GM21447 (cell line): ENCODE results near the gene AGMO.

Experiments
- ATAC-seq: cut with Tn5 transposase; IDR thresholded peaks from one replicate; pipeline ENCODE4 v1.9.1; 2021; ENCODE audit not compliant: unreplicated experiment

AGMO gene

GRCh38 chr7:15504351-15504750 lies 57.5 kb downstream of the AGMO start:
- ATAC-seq, result no peak

DNA sequence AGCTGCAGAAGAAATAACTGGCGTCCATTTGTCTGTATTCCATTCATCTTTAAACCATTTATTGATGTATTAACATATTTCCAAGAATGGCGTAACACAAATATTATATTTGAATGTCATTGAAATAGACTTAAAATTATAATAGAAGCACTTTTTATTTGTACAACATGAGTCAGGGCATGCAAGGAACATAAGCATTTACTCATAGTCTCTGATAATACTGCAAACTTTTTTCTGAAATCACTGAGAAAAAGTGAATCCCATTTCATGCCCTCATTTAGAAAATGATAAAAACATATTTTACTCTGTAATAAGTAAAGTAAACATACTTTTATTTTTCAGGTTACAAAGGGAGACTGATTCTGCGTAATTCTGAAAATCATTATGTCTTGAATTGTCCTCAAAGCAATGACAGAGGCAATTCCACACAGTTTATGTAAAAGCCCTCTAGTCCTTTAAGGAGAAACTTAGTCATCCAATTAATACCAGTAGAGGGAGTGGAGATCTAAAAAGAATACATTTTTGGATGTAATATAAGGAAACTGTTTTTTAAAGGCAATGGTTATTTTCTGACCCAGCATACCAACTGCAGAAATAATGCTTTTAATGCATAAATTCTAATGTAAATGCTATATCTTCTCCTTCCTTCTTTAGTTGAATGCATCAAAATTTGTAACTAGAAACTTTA lies 58.1 kb downstream of the AGMO start:
- ATAC-seq, result no peak

DNA sequence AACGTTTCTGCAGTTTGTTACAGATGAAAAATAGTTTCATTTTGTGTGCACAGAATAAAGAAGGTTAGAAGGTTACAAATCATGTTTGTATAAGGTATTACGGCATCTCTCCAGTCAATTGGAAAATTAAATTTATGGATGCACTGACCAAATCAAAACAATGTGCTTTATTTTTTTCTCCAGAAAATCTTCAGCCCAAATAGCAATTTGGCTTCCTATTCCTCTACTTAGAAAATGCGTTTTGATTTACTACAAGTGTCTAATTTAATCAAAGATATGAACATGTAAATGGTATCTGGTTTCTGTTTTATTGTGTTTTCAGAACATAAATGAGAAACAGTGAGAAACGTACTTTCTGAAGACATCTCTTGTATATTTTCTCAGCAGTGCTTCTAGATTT lies 63.4 kb downstream of the AGMO start:
- no peak for ATAC-seq

DNA sequence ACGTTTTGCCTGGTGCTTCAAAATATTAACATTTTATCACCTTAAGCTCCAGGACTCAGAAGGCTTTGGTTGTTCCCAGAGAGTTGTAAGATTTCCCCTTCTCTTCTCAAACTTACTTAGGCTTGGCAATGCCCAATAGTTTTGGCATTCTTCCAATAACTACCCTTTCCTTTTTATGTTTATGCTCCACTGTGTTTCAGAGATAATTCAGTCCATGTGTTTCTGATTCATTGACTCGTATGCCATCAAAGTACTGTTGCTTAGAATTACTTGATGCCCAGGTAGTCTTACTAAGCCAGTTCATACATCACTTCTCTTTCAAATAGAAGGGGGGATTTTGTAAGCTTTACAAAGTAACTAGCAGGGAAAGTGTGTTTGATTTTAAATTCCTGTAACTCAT lies 66.6 kb downstream of the AGMO start:
- ATAC-seq, result no peak

DNA sequence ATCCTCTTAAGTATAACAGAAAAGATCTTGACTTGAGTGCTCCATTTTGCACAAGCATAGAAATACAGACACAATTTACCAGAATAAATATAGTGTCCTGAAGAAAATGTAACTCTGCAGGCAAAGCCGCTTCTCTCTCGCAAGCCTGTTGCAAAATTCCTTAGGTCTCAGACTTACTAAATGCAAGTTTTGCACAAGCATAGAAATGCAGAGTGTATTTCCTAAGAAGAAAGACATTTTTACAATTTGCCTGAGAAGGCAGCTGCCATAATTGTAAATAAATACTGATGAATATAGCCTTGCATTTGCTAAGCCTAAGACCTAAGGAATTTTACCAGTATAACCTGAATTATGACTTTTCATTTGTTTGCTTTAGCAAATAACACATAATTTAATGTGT lies 67.1 kb downstream of the AGMO start:
- ATAC-seq, result no peak

DNA sequence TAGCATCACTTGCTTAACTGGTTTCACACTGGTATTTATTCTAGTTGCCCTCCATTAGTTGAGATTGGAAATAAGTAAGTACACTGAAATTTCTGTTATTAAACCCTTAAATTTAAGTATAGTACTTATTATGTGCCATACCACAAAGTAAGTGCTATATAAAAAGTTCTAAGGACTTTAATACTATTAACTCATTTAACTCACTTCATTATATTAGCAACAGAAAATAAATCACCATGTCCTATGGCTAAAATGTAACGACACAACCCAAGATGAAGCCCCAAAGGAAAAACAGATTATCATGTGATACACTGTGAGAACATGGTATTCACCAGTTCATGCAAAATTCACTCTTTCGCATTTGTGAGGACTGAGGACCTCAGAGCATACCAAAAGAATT lies 70.5 kb downstream of the AGMO start:
- no peak for ATAC-seq

GRCh38 chr7:15490291-15490690 lies 71.5 kb downstream of the AGMO start:
- ATAC-seq, result no peak

GRCh38 chr7:15489861-15490260 lies 72.0 kb downstream of the AGMO start:
- no peak for ATAC-seq

GRCh38 chr7:15489383-15489782 lies 72.4 kb downstream of the AGMO start:
- no peak for ATAC-seq

DNA sequence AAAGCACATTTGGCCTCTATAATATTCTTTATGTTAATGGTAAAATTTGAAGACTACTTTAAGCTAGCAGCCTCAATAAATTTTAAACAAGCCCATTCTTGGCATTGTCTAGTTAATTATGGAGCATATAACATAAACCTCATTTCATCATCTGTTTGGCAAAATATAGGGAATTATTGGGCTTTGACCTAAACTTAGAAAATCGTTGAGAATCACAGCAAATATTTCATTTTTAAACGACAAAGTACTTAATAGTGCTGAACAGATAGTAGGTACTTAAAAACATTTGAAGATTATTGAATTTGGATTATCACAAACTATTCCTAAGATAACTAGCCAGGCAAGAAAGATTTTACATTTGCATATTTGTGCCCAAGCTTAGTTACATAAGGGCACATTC lies 73.4 kb downstream of the AGMO start:
- ATAC-seq, result no peak

- no peak for ATAC-seq
These were observed 73.9 kb downstream of the AGMO start for GRCh38 chr7:15487896-15488295.

DNA sequence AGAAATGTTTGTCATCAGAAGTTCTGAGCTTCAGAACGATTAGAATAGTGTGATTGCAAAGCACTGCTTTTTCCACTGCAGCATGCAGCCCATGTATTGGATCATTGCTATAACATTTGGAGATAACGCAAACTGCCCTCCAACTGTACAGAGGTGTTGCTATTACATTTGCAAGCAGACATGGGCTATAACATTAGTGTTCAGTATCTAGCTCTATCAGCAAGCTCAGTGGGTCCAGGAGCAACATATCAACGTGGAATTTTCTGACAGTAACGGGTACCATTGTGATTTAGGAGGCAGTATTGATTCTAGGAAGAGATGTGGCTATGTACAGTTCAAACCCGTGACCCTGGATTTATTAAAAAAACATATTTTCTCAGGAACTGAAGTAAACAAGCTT lies 75.8 kb downstream of the AGMO start:
- no peak for ATAC-seq

DNA sequence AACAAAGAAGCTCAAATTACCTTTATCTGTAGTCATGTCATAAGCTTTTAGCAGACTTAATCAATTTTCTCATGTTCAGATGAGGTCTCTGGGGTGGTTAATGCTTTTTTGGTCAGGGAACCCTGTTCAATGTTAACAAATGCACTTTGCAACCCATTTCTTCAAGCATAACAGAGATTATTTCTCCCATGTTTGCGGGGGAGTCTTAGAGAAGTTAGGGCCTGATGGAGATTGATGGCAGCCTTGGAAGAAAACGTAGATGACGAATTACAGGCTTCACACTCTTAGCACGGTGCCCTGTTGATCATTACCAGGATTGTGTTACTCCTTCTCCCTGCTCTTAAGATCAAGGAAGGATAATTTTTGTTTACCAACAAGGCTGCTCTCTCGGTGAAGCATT lies 76.4 kb downstream of the AGMO start:
- no peak for ATAC-seq

DNA sequence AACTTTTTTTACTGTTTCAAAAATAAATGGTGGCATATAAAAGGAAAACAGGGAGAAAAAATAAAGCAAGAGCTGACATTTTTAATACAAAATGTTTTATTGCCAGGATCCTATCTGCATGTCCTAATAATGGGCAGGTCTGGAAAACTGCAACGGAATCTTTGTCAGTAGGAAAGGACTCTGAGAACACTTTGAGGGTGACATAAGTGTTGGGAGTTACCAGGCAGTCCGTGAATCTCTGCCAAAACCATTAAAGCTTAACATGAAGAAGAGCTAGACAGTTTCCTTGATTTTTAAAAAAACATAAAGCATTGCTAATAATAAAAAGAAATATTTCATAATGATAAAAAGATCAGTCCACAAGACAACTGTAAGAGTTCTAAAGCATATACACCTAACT lies 80.7 kb downstream of the AGMO start:
- ATAC-seq, result no peak

- ATAC-seq, result no peak
These were observed 83.4 kb downstream of the AGMO start for GRCh38 chr7:15478401-15478800.

DNA sequence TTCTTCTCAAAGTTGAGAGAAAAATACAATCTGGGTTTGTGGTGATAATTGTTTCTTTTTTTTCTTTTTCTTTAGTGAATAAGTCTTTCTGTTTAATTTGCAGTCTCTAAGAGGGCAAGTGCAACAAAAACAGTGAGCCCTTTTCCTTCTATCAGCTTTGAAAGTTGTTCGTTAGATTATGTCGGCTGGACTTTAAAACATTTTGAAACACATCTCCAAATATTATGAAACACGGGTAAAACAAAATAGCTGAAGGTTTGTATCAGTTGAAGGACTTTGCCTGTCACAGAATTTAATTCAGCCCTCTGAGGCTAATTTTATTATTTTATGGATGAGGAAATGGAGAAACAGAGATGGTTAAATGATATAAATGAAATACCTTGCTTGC lies 85.3 kb downstream of the AGMO start:
- ATAC-seq, result no peak

GRCh38 chr7:15475808-15476530 lies 85.8 kb downstream of the AGMO start:
- no peak for ATAC-seq

- ATAC-seq, result no peak
These were observed 90.2 kb downstream of the AGMO start for GRCh38 chr7:15471669-15471950.

DNA sequence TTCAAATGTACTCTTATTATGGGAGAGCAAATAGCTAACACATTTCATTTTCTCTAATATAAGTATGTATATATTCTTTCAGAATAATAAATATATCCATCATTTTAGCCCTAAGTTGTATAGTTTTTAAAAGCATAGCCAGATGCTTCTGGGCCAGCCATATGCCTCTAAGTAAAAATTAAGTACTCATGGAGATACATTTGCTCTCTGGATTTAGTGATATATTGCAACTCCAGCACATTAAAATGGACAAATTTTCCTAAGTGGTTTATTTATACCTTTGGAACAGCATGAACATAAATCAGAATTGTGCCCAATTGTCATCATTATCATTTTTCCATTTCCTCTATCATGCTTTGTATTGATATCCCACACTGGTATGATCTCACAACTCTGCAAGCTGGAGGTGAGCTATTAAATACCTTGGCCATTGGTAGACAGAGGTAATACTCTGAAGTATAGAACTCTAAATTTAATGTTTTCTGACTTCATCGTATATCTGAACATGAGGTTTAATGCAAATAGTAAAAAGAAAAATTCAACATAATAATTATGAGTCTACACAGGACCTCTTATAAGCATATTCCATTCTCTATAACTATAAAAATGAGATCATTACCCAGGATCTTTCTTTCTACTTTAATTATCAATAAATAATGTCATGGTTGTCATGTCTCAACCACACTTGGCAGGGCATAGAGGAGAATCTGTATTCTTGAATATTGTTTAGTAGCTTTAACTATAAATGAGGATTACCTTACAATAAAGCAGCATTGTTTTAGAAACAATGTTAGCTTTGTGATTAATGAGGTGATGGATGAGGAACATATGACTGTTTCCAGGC lies 90.8 kb downstream of the AGMO start:
- no peak for ATAC-seq

- ATAC-seq, result no peak
These were observed 97.1 kb downstream of the AGMO start for GRCh38 chr7:15464667-15465121.

- no peak for ATAC-seq
These were observed 97.8 kb downstream of the AGMO start for GRCh38 chr7:15463801-15464666.
